ENCODE data around the gene PALLD. TPM values are rescaled to one million over a fixed set of nuclear protein-coding genes. Genes with fewer than 3 reads are reported as not detected.
"Not testable (repeated sequence)": the region's sequence is repeated elsewhere in the genome, so short reads cannot be mapped to it uniquely, and the experiment has no call there.

The PALLD gene
- total RNA-seq, 1 donor from 2014 or later, result 45.6 TPM

- TF ChIP-seq CTCF (conservative IDR thresholded peaks at IDR 0.05; ENCODE audit: low read depth, low read length), result no peak
- no peak for DNase-seq (ENCODE audit: low read depth)
- H3K4me3 ChIP-seq (ENCODE audit: low read depth, low read length), result no peak overlapping the region
These were observed 298.5 kb downstream of the PALLD start for GRCh38 chr4:168795346-168795745.

GRCh38 chr4:168796362-168797106 is 299.7 kb downstream of the PALLD start:
- no peak for DNase-seq (ENCODE audit: low read depth)
- no peak overlapping the region for H3K4me3 ChIP-seq (ENCODE audit: low read depth, low read length)
- no peak for TF ChIP-seq CTCF (conservative IDR thresholded peaks at IDR 0.05; ENCODE audit: low read depth, low read length)

- H3K4me3 ChIP-seq (ENCODE audit: low read depth, low read length), result no peak overlapping the region
- no peak for DNase-seq (ENCODE audit: low read depth)
- TF ChIP-seq CTCF (conservative IDR thresholded peaks at IDR 0.05; ENCODE audit: low read depth, low read length), result no peak
These were observed 300.3 kb downstream of the PALLD start for GRCh38 chr4:168797194-168797593.

GRCh38 chr4:168797738-168798375 is 301.0 kb downstream of the PALLD start:
- no peak for TF ChIP-seq CTCF (conservative IDR thresholded peaks at IDR 0.05; ENCODE audit: low read depth, low read length)
- no peak for DNase-seq (ENCODE audit: low read depth)
- H3K4me3 ChIP-seq (ENCODE audit: low read depth, low read length), result no peak overlapping the region

- no peak for TF ChIP-seq CTCF (conservative IDR thresholded peaks at IDR 0.05; ENCODE audit: low read depth, low read length)
- no peak overlapping the region for H3K4me3 ChIP-seq (ENCODE audit: low read depth, low read length)
- DNase-seq (ENCODE audit: low read depth), result no peak
These were observed 304.1 kb downstream of the PALLD start for GRCh38 chr4:168800926-168801325.

GRCh38 chr4:168802222-168802621 is 305.4 kb downstream of the PALLD start:
- no peak for TF ChIP-seq CTCF (conservative IDR thresholded peaks at IDR 0.05; ENCODE audit: low read depth, low read length)
- DNase-seq (ENCODE audit: low read depth), result no peak
- no peak overlapping the region for H3K4me3 ChIP-seq (ENCODE audit: low read depth, low read length)

- not testable (repeated sequence) for DNase-seq (ENCODE audit: low read depth); H3K4me3 ChIP-seq (ENCODE audit: low read depth, low read length)
These were observed 306.2 kb downstream of the PALLD start for GRCh38 chr4:168803052-168803451.

Data from epithelial cell of proximal tubule (primary cell).